ENCODE measurements around the gene KCNG4.

DNA sequence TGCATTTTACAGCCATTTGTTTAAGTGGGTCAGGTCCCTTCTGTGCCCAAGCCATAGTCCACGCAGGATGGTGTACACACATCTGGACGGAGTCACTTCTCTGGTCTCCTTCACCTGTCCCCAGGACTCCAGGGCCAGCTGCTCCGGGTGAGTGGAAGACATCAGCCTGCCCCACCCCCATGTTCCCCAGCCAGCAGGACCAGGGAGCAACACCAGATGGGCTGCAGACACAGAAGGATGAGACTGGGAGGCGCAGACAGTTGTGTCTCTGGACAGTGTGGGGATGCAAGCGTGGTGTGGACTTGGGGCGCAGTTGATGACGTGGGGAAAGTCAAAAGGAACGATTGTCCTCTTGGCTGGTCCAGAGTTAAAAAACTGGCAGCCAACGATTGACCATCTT is 30.3 kb upstream of the KCNG4 start:
- TF ChIP-seq, protein P1, sequence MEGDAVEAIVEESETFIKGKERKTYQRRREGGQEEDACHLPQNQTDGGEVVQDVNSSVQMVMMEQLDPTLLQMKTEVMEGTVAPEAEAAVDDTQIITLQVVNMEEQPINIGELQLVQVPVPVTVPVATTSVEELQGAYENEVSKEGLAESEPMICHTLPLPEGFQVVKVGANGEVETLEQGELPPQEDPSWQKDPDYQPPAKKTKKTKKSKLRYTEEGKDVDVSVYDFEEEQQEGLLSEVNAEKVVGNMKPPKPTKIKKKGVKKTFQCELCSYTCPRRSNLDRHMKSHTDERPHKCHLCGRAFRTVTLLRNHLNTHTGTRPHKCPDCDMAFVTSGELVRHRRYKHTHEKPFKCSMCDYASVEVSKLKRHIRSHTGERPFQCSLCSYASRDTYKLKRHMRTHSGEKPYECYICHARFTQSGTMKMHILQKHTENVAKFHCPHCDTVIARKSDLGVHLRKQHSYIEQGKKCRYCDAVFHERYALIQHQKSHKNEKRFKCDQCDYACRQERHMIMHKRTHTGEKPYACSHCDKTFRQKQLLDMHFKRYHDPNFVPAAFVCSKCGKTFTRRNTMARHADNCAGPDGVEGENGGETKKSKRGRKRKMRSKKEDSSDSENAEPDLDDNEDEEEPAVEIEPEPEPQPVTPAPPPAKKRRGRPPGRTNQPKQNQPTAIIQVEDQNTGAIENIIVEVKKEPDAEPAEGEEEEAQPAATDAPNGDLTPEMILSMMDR (IDR thresholded peaks at IDR 0.05; ENCODE audit: low read depth, low read length, missing input control): no peak
- no peak for TF ChIP-seq SP1 (IDR thresholded peaks at IDR 0.05)
- TF ChIP-seq GABPA (IDR thresholded peaks at IDR 0.05 in 1 of 2, conservative IDR thresholded peaks at IDR 0.05 in 1 of 2): no peak
- TF ChIP-seq, protein P2, sequence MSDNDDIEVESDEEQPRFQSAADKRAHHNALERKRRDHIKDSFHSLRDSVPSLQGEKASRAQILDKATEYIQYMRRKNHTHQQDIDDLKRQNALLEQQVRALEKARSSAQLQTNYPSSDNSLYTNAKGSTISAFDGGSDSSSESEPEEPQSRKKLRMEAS (IDR thresholded peaks at IDR 0.05): no peak
- no peak for TF ChIP-seq RXRA (IDR thresholded peaks at IDR 0.05)
- TF ChIP-seq, protein P3, sequence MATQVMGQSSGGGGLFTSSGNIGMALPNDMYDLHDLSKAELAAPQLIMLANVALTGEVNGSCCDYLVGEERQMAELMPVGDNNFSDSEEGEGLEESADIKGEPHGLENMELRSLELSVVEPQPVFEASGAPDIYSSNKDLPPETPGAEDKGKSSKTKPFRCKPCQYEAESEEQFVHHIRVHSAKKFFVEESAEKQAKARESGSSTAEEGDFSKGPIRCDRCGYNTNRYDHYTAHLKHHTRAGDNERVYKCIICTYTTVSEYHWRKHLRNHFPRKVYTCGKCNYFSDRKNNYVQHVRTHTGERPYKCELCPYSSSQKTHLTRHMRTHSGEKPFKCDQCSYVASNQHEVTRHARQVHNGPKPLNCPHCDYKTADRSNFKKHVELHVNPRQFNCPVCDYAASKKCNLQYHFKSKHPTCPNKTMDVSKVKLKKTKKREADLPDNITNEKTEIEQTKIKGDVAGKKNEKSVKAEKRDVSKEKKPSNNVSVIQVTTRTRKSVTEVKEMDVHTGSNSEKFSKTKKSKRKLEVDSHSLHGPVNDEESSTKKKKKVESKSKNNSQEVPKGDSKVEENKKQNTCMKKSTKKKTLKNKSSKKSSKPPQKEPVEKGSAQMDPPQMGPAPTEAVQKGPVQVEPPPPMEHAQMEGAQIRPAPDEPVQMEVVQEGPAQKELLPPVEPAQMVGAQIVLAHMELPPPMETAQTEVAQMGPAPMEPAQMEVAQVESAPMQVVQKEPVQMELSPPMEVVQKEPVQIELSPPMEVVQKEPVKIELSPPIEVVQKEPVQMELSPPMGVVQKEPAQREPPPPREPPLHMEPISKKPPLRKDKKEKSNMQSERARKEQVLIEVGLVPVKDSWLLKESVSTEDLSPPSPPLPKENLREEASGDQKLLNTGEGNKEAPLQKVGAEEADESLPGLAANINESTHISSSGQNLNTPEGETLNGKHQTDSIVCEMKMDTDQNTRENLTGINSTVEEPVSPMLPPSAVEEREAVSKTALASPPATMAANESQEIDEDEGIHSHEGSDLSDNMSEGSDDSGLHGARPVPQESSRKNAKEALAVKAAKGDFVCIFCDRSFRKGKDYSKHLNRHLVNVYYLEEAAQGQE (IDR thresholded peaks at IDR 0.05): no peak

Data from liver (tissue), 3 donors.